ENCODE data around the gene CDC37.

Gene CDC37

DNA sequence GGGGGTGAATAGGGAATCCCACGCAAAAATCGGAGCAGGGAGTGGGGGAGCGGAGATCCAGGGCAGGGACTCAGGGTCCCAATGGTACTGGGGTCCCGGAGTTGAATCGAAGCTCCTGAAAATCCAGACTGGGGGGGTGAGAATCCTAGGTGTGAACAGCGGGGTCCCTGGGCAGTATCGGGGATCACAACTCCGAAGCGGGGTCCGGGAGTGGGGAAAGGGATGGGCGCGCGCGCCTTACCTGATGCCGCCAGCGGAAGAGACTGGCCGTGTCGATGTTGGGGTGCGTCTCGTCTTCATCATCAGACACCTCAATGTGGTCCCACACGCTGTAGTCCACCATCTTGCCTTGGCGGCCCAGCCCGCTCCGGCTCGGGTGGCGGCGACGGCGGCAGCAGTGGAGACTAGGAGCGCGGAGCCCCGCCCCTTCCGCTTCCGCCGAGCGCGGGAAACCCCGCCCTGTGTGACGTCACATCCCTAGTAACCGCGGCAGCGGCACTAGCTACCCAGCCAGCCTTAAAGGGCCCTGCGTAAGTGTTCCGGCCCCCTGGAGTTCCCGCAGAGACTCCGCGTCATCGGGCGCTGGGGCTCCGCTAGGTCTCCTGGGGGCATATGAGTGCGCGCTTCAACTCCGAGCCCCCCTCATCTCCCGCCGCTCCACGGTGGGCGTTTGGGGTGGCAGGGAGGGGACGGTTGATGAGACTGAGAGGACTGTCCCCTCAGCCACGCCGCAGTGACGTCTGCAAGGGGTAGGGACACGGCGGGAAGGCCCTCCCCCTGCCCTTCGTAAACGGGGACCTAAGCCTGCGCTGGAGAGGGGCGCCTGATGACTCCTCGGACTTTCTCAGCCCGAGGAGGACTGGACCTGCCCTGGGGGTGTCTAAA, at the start of gene CDC37:
Gene CDC37, minus strand, starts transcription at position 406 of the 885 bp plus-strand sequence. Its CDS starts 63 bp downstream, at position 343.
- DNase-seq, result peak; percentile 99

DNA sequence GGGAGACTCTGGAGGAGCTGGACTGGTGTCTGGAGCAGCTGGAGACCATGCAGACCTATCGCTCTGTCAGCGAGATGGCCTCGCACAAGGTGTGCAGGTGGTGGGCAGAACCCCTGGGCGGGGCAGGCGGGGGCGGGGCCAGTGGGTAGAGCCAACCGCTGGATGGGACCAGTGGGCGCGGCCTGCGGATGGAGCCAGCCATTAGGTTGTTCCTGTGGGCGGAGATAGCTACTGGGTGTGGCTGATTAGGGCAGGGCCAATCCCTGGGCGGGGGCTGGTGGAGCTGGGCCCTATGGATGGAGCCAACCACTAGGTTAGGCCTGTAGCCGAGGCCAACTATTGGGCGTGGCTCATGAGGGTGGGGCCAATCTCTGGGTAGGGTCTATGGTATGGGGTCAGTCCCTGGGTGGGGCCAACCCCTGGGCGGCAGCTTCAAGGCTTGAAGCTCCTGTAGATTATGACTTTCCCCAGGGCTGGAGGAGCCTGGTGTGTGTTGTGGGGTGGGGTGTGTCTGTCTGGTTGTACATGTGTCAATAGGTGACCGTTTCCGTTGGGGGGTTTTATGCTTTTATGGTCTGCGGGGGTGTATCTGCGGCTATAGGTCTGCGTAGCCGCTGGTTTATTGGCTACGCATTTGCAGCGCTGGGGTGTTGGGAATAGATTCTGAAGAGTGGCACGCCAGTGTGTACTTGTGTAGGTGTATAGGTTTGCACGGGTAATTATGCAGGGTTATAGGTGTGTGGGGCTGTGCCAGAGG, 47.7 kb upstream of the CDC37 start:
- no peak for DNase-seq

DNA sequence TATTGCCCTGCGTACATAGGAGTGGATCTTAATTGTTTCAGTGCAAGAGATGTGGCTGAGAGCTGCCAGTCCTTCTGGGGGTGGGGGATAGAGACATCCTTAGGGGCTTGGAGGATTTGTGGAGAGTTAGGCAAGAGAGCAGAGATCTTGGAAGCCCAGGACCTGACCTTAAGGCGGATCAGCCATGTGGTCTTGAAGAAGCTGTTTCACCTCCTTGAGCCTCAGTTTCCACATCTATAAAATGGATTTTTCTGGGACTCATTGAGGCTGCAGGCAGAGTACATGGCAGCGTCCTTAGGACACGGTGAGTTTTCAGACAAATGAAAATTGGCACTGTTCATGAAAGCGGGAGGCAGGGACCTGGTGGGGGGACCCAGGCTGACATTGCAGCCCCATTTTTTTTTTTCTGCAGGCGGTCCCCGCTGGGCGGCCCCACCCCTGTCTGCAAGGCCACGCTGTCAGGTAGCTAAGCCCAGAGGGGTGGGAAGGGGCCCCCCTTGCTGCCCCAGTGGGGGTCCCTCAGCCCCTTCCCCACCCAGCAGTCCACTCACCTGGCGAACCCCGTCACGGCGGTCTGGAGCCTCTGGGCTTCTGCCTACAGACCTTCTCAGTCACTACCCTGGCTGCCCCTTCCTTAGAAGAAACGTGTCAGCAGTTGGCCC, 47.0 kb upstream of the CDC37 start:
- DNase-seq, result no peak

DNA sequence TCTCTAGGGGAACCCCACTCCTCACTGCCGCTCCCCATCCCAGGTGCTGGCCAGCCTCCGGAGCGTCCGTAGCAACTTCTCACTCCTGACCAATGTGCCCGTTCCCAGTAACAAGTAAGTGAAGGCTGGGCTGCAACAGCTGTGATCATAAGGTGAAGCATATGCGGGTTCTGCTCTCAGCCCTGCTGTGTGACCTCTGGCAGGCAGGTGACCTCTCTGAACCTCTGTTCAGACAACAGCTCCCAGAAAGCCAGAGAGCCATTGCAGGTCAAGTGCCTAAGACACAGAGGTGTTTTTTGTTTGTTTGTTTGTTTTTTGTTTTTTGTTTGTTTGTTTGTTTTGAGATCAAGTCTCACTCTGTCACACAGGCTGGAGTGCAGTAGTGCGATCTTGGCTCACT, 45.7 kb upstream of the CDC37 start:
- no peak for DNase-seq

DNA sequence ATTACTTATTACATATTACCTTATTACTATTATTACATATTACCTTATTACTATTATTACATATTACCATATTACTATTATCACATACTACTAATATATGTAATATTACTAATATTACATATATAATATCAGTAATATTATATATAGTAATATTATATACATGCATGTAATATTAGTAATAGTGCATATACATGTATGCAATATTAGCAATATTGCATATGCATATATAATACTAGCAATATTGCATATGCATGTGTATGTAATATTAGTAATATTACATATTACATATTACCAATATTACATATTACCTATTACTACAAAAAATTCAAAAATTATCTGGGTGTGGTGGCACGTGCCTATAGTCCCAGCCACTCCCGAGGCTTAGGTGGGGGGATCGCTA, 39.4 kb upstream of the CDC37 start:
- no peak for DNase-seq

DNA sequence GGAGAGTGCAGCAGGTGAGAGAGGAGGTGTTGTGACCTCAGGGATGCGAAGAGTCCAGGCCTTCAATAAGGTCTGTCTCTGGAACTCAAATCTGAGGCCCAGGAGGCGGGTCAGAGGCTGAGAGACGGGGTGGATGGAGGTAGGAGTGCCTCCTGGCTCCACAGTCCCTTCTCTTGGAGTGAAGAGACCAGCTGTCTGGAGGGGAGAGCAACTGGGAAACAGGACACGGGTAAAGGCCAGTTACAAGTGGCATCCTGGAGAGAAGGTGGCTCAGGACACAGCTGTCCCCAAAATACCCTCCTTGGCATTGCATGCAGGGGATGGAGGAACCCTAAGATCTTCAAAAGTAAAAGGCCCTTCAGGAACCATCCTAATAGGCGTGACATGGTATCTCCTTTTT, 36.2 kb upstream of the CDC37 start:
- no peak for DNase-seq

DNA sequence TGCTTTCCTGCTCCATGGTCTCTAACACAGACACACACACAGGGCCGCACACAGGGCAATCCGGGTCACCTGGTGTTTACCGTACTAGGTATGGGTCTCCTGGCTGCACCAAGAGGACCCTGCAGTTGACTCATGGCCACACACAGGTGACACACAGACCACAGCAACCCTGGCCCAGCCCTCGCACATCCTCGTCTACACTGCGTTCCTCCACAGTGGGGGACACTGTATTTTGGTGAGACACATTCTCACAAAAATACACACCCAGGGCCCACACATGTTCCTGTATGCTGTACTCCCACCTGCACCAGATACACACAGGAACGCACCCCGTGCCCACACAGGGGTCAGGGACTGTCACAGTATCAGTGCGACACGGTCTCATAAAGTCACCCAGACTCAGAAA, 29.8 kb upstream of the CDC37 start:
- DNase-seq, result no peak

DNA sequence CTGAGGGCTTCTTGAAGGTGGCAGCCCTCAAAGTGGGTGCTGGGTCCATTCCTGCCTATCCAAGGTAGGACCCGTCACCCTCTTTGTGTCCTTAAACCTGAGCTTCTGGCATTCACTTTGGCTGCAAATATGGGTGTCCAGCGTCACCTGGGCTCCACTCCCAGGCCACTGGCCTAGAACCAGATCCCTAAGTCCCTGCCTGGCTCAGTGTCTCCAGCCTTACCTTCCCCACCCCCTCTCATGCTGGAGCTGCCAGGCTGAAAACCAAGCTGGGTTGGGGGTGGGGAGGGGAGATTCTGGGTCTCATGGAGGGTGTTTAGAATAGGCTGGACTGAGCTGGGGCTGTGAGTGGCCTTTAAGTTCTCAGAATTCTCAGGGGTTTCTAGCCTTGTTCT, 29.4 kb upstream of the CDC37 start:
- DNase-seq, result no peak

DNA sequence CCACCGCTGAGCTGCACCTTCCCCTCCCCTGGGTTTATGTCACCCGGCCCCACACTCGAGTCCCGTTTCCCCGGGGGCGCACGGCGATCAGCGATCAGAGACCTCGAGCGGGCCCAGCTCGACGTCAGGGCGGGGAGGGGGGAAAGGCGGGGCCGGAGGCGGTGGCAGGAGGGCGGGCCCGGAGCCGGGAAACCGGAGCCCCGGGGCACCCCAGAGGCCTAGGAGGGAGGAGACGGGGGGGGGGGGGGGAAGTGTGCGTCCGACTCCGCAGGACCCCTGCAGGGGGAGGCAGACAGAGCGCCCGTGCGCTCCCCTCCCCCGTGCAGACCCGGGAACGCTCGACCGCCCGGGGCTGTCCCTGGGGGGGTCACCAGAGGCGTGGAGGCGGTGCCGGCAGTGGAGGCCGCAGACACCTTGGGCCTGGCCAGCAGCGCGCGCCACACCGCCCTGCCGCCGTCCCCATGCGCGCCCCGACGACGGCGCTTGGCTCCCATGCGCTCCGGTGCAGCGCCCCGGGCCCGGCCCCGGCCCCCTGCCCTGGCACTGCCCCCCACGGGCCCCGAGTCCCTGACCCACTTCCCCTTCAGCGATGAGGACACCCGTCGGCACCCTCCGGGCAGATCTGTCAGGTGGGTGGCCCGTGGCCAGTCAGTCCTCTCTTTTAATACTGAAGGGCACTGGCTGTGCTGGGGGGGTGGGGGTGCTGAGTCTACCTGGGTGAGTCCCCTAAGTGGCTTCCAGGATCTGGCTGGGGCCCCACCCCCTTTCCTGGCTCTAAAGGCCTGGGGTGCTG, 28.8 kb upstream of the CDC37 start:
- peak; percentile 78 for DNase-seq

DNA sequence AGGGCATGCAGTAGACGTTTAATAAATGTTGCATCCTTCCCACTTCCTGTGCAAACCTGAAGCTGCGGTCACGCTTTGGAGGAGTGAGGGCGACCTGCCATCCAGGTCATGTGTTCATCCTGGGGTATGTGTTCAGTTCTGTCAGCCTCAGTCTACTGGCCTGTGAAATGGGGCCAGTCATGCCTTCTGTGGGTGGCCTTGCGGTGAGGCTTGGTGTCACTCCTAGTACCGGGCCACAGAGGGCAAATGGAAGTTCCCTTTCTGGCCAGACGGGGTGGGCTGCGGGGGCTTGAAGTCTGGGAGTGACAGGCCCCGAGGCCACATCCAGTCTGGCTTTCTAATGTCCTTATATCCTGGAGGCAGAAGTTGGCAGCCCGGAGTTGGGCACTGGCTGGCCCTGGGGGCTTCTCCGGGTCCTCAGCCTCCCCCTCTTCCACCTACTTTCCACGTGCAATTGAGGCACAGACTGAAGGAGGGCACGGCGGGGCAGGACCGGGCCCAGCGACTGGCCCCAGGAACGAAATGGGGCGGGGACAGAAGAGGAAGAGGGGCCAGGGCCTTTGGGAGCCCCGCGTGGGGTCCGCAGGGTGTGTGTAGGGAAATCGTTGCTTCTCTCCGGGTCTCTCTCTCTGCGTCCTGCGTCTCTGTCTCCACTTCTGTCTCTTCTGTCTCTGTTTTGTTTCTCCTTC, 28.1 kb upstream of the CDC37 start:
- DNase-seq, result peak; percentile 52

DNA sequence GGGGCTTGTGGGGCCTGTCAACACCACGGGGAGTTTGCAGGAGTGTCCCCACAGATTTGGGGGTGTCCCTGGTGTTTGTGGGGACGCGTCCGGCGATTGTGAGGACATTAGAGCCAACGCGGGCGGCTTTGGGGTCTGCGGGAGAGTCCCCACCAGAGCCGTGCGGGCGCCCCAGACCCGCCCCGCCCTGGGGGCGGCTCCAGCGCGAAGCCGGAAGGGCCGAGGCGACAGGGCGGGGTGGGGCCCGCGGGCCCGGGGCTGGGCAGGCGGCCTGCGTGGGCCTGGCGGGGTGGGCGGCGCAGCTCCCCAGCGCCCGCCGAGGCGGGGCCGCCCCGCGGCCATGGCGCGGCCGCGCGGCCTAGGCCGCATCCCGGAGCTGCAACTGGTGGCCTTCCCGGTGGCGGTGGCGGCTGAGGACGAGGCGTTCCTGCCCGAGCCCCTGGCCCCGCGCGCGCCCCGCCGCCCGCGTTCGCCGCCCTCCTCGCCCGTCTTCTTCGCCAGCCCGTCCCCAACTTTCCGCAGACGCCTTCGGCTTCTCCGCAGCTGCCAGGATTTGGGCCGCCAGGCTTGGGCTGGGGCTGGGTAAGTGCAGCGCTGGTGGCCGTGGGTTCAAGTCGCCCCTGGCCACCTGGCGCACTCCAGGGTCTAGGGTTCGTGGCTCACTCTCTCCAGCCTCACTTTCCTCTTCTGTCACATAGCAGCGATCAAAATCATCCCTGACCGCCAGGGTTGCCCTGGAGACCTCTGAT, 27.3 kb upstream of the CDC37 start:
- no peak for DNase-seq

DNA sequence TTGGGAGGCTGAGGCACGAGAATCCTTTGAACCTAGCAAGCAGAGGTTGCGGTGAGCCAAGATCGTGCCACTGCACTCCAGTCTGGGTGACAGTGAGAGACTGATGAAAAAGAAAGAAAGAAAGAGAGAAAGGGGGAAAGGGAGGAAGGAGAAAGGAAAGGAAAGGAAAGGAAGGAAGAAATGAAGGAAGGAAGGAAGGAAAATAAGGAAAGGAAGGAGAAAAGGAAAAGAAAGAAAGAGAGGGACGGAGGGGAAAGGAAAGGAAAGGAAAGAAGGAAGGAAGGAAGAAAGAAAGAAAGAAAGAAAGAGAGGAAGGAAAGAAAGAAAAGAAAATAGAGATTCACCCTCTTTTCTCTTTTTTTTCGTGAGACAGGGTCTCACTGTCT, 25.6 kb upstream of the CDC37 start:
- DNase-seq, result no peak

DNA sequence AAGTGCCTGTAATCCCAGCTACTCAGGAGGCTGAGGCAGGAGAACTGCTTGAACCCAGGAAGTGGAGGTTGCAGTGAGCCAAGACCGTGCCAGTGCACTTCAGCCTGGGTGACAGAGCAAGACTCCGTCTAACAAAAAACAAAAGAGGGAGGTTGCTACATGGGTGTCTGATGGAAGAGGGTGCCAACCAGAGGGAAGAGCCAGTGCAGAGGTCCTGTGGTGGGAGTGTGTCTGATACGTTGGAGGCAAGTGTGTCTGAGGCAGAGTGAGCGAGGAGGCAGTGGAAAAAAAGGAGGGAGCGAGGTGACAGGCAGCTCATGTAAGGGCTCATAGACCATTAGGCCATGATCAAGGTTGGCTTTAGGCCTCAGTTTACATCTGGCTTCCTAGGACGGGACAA, 23.8 kb upstream of the CDC37 start:
- no peak for DNase-seq

DNA sequence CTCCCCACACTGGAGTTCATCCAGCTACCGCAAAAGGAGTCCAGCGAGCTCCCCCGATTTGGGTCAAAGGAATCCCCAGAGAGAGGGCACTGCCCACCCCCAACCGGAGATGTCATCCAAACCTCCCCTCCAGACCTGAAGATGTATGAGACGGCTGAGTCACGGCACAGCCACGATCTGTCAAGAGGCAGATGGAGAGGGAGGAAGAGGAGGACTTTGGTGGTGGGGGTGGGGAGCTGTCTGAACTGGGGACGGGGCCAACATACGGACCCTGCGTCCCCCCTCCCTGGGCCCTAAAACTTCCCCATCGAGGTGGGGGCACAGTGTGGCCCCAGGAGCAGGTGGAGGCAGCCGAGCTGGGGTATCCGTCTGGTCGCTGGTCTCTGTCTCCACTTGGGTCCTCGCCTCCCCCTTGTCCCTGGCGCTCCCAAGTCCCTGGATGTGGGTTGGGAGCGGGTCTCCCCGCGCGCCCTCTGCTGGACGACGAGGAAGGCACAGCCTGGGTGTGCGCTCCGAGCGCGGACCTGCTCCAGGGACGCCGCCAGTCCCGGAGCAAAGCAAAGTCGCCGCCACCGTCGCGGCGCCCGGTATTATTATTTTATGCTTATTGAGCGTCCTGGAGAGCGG, 20.8 kb upstream of the CDC37 start:
- peak; percentile 73 for DNase-seq

DNA sequence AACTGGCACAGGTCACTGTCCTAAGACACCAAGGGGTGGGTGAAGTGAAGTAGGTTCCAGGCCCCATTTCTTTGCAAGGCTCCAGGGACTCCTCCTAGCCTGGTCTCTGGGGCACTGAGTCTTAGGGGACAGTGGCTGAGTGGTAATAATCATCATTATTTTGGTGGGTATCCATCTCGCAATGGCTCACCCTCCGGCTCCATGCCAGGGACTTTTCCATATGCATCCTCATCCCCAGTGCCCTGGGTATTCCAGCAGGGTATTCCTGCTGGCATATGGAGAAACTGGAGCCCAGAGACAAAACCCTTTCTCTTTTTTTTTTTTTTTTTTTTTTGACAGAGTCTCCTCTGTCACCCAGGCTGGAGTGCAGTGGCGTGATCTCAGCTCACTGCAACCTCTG, 19.5 kb upstream of the CDC37 start:
- DNase-seq, result no peak

DNA sequence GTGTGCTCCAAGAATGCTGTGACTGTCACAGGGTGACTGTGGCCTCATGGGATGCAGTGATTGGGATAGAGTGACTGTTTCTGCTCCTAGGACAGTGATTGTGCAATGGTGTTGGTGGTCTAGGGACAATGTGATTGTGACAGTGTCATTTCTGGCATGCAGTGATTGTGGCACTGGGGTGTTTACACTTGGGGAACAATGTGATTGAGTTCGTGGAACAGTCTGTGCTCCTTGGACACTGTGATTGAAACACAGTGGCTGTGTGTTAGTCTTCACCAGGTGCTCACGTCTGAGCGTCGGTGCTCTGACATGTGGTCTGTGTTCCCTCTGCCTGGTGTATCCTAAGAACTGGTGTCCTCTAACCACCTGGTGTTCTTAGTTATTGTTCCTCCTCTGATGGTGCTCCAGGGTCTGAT, 18.7 kb upstream of the CDC37 start:
- no peak for DNase-seq

DNA sequence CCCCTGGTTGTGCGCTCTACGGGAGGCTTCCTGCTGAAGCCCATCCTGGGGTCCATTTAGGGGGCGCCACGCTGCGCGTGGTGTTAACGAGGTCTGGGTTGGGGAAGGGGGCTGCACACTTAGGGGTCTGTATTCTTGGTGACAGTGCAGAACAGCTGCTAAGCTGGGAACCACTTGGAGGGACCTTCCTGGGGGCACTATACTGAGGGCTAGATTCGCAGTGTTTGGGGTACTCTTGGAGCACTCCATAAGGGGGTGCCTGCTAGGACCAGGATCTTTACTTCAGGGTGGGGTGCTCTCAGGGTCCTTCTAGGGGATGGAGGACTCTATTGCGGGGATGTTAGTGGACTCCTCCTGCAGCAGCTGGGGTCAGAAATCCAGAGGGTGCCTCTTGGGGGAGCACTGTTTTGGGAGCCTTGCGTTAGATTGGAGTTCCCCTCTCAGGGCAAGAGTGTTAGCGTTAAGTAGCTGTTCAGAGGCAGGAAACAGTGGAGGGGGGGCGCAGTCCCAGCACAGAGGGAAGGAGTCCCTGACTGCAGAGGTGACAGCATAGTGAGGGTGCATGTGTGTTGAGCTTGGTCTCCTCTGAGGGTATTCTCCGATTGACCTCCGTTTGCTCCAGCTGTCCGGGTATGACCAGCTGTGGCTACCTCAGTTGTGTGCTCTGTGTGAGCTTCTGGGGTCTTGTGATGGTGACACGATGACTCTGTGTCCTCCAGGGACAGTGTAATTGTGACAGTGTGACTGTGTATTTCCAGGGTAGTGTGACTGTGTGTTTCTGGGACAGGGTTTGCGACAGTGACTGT, 18.1 kb upstream of the CDC37 start:
- DNase-seq, result no peak

DNA sequence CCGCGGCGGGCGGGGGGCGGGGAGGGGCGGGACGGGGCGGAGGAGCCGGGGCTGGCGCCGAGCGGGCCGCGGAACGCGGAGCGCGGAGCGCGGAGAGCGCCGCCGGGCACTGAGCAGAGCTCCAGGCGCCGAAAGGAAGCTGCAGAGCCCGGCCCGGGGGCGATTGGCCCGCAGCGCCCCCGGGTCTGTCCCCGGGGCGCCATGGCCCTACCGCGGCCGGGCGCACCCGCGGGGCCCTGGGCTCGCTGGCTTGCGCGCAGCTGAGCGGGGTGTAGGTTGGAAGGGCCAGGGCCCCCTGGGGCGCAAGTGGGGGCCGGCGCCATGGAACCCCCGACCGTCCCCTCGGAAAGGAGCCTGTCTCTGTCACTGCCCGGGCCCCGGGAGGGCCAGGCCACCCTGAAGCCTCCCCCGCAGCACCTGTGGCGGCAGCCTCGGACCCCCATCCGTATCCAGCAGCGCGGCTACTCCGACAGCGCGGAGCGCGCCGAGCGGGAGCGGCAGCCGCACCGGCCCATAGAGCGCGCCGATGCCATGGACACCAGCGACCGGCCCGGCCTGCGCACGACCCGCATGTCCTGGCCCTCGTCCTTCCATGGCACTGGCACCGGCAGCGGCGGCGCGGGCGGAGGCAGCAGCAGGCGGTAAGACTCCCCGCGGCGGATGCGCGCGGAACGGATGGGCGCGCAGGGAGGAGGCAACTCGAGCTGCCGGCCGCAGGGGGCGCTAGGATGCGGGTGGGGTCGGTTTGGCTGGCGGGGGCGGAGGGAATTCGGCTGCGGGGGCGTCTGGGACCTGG, 17.3 kb upstream of the CDC37 start, which contains the start of gene PDE4A:
Gene PDE4A, plus strand, starts transcription at position 95 of the 796 bp plus-strand sequence. Its CDS starts 227 bp downstream, at position 322.
- peak; percentile 67 for DNase-seq

Data from activated T-cell treated with anti-CD3 and anti-CD28 coated beads, Interleukin-2, amount 50 U/mL, for 1 hour (primary cell).